Measurements from ENCODE around the gene MTFR2.
A peak's percentile ranks its signal among the peaks of the same experiment; 100 is the strongest.
"Not testable (repeated sequence)": the region's sequence is repeated elsewhere in the genome, so short reads cannot be mapped to it uniquely, and the experiment has no call there.

Gene MTFR2

DNA sequence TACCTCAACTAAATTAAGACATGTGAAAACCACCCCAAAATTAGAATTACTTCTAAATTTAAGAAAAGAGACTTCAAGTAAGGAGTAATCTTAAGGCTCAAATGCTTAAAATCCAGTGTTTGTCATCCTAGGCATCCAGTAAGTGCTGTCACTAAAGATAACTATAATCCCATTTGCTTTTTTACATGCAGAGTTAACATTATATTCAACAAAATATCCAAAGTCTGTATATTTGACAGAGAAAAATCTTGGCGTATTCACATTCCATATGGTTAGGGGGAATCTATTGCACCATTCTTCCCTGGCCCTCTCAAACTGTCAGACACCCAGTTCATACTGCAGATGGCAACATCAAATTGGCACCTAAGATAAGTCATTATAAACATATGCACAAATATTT, 17.4 kb downstream of the MTFR2 start:
- DNase-seq, result no peak

DNA sequence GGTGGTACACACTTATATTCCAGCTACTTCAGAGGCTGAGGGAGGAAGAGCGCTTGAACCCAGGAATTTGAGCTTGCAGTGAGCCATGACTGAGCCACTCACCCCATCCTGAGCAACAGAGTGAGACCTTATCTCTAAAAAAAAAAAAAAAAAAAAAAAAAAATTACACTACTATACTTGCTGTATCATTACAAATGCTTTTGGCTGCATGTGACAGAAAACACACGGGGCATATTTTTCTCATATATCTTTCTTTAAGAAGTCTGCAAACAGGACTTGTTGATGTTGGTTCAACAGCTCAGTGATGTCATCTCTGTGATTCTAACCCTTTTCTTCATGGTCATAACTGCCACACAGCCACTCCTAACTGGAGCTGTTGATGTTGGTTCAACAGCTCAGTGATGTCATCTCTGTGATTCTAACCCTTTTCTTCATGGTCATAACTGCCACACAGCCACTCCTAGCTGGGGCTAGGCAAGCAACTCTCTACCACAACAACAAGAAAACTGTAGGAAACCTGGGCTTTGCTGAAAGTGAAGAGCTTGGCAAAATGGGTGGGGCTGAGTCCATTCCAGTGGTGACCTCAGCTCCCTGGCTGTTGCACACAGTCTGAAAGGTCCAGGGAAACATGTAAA, 19.8 kb downstream of the MTFR2 start:
- DNase-seq, result no peak

- DNase-seq, result no peak
Observed at GRCh38 chr6:136228814-136229213, 21.3 kb downstream of the MTFR2 start.

- no peak for DNase-seq
Observed at GRCh38 chr6:136226674-136227377, 23.3 kb downstream of the MTFR2 start.

DNA sequence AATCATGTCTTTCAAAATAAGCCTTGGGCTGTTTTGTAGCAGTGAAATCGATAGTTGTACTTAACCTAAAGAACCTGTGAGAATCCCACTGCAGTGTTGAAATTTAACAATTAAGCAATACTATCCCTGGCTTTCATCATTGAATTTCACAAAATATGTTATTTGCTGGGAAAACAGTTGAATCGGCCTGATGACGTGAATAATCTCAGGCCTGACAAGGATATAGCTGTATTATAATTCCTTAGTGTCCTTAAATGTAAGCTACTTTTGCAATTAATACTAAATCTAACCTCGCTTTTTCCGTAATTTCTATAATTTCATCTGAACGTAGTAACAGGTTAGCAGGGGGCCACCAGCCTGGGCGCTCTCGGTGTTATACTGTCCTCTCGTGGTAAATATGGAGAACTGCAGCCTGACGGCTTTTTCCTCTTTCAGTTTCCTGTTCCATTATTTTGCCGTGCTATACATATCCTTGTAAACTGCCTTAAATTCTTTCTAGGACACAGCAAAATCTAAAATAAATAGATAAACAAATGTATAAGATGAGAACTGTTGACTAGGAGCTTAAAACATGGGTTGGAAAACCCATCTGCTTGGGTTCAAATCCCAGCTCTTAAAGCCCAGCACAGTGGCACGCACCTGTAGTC, 24.0 kb downstream of the MTFR2 start:
- peak; percentile 75 for DNase-seq

DNA sequence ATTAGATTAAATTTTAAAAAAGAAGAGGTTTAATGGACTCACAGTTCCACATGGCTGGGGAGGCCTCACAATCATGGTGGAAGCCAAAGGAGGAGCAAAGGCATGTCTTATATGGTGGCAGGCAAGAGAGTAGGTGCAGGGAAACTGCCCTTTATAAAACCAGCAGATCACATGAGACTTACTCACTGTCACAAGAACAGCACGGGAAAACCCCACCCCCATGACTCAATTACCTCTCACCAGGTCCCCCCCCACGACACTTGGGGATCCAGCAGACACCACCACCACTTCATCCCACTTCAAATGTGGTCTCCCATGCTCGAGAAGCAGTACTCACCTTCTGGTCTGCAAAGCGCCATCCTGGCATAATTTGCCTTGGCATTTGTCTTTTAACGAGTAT, 24.6 kb downstream of the MTFR2 start:
- no peak for DNase-seq

DNA sequence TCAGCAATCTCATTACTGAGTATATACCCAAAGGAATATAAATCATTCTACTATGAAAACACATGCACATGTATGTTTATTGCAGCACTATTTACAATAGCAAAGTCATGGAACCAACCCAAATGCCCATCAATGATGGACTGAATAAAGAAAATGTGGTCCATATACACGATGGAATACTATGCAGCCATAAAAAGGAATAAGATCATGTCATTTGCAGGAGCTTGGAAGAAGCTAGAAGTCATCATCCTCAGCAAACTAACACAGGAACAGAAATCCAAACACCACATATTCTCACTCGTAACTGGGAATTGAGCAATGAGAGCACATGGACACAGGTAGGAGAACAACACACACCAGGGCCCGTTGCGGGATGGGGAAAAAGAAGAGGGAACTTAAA, 25.1 kb downstream of the MTFR2 start:
- not testable (repeated sequence) for DNase-seq

DNA sequence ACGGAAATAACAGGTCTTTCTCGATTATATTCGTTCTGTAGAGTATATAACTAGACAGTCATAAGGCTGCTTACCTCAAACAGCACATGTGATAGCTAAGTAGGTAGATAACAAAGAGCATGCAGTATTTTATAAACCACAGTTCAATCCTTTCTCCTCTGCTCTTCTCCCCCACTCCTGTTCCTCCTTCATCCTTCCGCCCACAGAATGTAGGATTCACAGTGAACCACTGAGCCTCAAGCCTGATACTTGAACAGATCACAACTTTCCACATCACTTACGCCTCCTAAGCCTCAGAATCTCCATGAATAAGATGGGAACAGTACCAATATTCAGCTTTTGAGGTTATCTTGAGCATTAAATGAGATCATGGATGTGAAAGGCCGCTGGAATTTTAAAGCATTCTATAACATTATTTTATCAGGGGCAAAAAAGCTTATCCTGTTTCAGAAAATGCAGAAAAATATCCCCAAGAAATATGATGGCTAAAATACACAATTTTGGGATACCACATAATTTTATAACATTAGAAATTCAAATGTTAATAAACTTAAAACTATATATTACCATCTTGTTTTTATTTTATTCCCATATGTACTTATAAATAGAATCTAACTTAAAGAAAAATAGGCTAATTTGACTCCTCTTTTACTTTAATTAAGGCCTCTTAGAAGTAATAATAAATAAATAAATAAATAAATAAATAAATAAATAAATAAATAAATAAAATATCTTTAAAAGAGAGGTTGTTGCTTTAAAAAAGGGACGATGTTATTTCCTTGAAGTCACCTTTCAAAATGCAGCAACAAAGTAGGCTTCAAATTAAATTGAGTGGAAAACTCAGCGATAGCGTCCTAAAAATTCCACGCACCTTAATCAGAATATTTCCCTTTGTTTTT, 33.4 kb downstream of the MTFR2 start:
- DNase-seq, result no peak

DNA sequence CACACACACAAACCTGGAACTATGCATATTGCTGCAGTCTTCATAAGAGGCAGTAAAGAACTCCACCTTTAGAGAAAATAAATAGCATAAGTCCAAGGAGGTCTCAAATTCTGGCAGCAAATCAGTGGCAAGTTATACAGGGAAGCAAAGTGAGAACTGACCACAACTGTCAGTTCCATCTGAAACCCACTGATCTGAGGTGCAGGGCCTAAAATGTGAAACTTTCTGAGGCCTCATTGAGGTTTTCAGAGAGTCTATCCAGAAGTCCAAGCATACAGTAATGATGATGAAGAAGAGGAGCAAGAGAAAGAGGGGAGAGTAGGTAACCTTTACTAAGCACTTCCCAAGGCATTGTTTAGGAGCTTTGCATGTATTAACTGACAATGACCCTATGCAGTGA, 36.3 kb downstream of the MTFR2 start:
- DNase-seq, result no peak

DNA sequence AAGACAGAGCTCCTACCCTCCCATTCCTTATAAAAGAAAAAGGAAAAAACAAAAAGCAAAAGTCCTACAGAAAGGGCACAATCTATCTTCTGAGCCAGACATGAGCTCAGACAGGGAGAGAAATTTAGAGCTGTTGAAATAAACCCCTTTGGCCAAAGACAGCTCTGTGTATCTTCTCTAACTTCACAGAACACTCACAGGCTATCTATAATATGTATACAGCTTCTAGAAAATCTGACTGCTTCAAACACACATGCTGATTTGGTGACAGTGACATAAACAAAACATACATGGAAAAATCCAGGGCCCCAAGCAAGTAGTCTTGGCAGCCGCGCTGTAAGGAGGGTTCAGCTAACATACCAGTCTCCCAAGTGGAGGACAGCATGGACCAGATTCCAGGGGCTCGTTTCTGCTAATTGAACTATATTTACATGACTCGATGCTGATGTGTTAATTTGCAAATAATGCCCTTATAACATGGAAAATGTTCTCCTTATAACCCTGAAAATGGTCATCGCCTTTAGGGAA, 37.0 kb downstream of the MTFR2 start:
- DNase-seq, result no peak

- no peak for DNase-seq
Observed at GRCh38 chr6:136212608-136213007, 37.5 kb downstream of the MTFR2 start.

DNA sequence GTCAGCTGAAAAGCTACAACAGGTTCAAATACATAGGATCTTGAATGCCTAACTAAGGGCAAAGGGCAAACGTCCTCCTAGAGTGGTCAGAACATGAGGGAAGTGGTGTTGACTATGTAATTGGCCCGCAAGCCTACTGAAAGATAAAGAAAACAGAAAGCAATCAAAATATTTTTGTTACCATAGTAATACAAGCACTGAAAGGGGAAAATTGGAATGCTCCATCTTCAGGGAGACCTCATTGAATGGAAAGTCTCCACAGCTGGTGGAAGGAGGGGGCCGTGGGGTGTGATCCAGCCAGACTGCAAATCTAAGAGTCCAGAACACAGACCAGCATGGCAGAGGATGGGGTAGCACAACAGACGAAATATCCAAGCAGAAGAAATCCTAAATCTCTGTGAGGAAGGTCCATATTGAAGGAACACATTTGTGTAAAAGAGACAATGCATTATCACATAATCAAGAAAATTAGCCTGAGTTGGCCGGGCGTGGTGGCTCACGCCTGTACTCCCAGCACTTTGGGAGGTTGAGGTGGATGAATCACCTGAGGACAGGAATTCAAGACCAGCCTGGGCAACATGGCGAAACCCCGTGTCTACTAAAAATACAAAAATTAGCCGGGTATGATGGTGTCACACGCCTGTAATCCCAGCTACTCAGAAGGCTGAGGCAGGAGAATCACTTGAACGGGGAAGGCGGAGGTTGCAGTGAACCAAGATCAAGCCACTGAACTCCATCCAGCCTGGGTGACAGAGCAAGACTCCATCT, 39.5 kb downstream of the MTFR2 start:
- DNase-seq, result no peak

DNA sequence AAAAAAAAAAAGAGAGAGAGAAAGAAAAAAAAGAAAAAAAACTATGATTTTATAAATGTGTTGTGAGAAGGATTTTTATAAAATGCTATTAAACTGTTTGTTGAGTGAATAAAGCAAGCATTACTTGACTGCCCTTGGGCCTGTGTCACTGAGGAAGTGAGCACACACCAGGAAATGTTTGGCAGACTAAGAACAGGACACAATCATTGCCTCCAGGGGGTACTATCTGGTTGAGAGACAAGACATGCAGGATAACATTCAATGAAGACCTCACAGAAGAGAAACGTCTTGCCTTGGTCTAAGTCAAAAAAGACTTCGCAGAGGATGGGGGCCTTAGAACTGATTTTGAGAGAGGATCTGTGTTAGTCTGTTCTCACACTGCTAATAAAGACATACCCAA, 40.6 kb downstream of the MTFR2 start:
- no peak for DNase-seq

DNA sequence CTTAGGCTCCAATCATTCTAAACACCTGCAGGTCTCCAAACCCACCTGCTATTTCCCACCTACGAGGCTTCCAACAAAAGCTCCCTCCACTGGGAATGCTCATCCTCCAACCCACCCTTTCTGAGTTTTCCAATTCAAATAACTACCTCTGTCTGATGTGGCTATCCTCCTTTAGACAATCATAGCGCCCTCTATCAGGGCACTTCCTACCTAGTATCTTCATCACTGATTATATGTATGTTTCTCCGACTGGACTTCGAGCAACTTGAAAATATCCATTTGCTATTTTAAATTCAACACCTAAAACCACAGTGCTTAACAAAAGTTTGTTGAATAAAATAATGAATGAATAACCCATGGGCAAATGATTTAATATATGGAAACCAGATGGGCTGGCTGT, 41.3 kb downstream of the MTFR2 start:
- no peak for DNase-seq

- DNase-seq, result no peak
Observed at GRCh38 chr6:136201732-136202131, 48.4 kb downstream of the MTFR2 start.

GRCh38 chr6:136192902-136193301, 57.2 kb downstream of the MTFR2 start:
- no peak for DNase-seq

- DNase-seq, result no peak
Observed at GRCh38 chr6:136191606-136192312, 58.4 kb downstream of the MTFR2 start.

- DNase-seq, result no peak
Observed at GRCh38 chr6:136189104-136189503, 61.0 kb downstream of the MTFR2 start.

- DNase-seq, result no peak
Observed at GRCh38 chr6:136188486-136188885, 61.6 kb downstream of the MTFR2 start.

DNA sequence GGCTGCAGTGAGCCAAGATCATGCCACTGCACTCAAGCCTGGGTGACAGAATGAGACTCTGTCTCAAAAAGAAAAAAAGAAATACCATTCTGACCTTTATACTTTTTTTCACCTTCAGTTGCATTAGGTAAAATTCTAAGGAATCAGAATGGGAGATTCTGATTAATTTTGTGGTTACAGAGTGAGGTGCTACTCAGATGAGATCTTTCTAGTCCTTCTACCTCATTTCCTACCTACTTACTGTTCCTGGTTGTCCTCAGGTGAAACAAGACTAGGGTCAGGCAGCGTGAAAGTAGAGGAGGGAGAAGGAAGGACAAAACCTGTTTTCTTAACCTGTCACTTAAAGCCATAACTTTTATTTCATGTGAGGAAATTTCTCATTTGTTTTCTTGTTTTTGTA, 63.7 kb downstream of the MTFR2 start:
- DNase-seq, result no peak

DNA sequence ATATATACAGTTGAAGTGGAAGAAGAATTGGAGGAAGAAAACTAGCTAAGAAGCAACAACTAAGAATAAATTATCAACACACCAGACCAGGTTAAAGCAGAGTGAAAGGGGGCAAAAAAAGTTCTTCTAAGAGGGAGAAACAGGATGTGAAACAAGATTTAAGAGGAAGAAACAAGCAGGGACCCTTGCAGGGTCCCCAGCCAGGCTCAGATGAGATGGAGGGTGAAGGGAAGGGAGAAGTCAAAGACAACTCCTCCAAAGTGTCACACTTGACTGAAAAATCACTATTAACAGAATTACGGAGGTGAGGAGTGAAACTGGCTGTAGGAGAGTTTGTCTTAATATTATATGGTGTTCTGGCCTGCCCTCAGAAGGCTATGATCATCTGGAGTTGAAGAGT, 65.4 kb downstream of the MTFR2 start:
- no peak for DNase-seq

DNA sequence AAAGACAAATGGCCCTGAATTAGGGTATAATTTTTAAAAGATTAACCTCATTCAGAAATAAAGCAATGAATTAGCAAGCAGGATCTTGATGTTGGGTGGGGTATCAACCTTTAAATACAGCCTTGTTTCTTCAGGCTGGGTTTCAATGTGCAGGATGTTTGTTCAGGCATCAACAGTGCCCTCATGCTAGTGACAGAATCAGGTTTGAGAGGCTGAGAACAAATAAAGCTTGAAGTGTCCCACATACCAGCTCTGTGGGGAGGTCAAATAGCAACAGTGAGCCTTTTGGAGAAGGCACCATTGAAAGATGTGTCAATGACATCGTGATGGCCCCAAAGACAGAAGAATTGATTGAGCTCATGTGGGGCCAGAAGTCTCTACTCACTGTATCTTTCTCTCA, 68.2 kb downstream of the MTFR2 start:
- no peak for DNase-seq

All from activated CD8-positive, alpha-beta memory T cell treated with anti-CD3 and anti-CD28 coated beads, Interleukin-2, amount 50 U/mL, for 48 hours (primary cell).